HG03354 (cell line): ENCODE measurements around the gene PPARA.

Experiments used
- ATAC-seq: cut with Tn5 transposase; IDR thresholded peaks from one replicate; pipeline ENCODE4 v1.9.1; 2021; ENCODE audit warnings: mild to moderate bottlenecking; ENCODE audit not compliant: unreplicated experiment, poor library complexity, severe bottlenecking

The PPARA gene

GRCh38 chr22:46113110-46113909 lies 37.0 kb upstream of the PPARA start:
- ATAC-seq = no peak

- no peak for ATAC-seq
These were observed 36.3 kb upstream of the PPARA start for GRCh38 chr22:46113910-46114517.

- no peak for ATAC-seq
These were observed 35.6 kb upstream of the PPARA start for GRCh38 chr22:46114518-46115387.

GRCh38 chr22:46115388-46115678 lies 35.0 kb upstream of the PPARA start:
- ATAC-seq = no peak

GRCh38 chr22:46115755-46116490 lies 34.4 kb upstream of the PPARA start:
- ATAC-seq = no peak

- no peak for ATAC-seq
These were observed 33.8 kb upstream of the PPARA start for GRCh38 chr22:46116491-46116958.

GRCh38 chr22:46117206-46118199 lies 32.8 kb upstream of the PPARA start:
- ATAC-seq = no peak

GRCh38 chr22:46119093-46119728 lies 31.1 kb upstream of the PPARA start:
- ATAC-seq = no peak

- ATAC-seq = no peak
These were observed 30.5 kb upstream of the PPARA start for GRCh38 chr22:46119729-46120419.

- no peak for ATAC-seq
These were observed 29.9 kb upstream of the PPARA start for GRCh38 chr22:46120420-46120737.

- ATAC-seq = no peak
These were observed 29.2 kb upstream of the PPARA start for GRCh38 chr22:46121079-46121478.

GRCh38 chr22:46121523-46122287 lies 28.6 kb upstream of the PPARA start:
- no peak for ATAC-seq

- no peak for ATAC-seq
These were observed 27.8 kb upstream of the PPARA start for GRCh38 chr22:46122511-46122971.

- ATAC-seq = no peak
These were observed 27.2 kb upstream of the PPARA start for GRCh38 chr22:46122980-46123693.

GRCh38 chr22:46123694-46124382 lies 26.5 kb upstream of the PPARA start:
- no peak for ATAC-seq
